ENCODE measurements around the gene MICAL3. TPM values are rescaled to one million over a fixed set of nuclear protein-coding genes. Genes with fewer than 3 reads are reported as not detected.
A peak's percentile ranks its signal among the peaks of the same experiment; 100 is the strongest.

MICAL3 gene
- total and polyA plus RNA-seq, 9 of the 15 experiments (the other 6 are each of a cell fraction or from before 2014, with no cell fraction given) = 0.53 to 32.1 (median 12.3) TPM

GRCh38 chr22:17786435-17787161 lies 237.8 kb downstream of the MICAL3 start (continued):
- TF ChIP-seq E2F1 (CRISPR knock-in tag; IDR thresholded peaks at IDR 0.05) (0 out of 2 replicates have a peak, but pooled peaks have one; percentile 10), RBM25 (IDR thresholded peaks at IDR 0.05; ENCODE audit: low read depth, low read length, severe bottlenecking) (no peak), XRCC3 (IDR thresholded peaks at IDR 0.05) (no peak), ZBTB1 (CRISPR knock-in tag; IDR thresholded peaks at IDR 0.05; ENCODE audit: borderline replicate concordance, low read depth) (0 out of 2 replicates have a peak, but pooled peaks have one; percentile 57), PHB (CRISPR knock-in tag; IDR thresholded peaks at IDR 0.05) (no peak), BCL6 (CRISPR knock-in tag; IDR thresholded peaks at IDR 0.05) (no peak), HMG20A (CRISPR knock-in tag; conservative IDR thresholded peaks at IDR 0.05) (no peak), HSF4 (CRISPR knock-in tag; IDR thresholded peaks at IDR 0.05; ENCODE audit: borderline replicate concordance) (no peak), ZNF431 (CRISPR knock-in tag; IDR thresholded peaks at IDR 0.05) (peak; percentile 83), SLC30A9 (CRISPR knock-in tag; IDR thresholded peaks at IDR 0.05) (no peak), MTA1 (IDR thresholded peaks at IDR 0.05; ENCODE audit: borderline replicate concordance) (no peak), SMAD4 (CRISPR knock-in tag; conservative IDR thresholded peaks at IDR 0.05) (peak; percentile 81), IRF1 (CRISPR knock-in tag; IDR thresholded peaks at IDR 0.05; ENCODE audit: borderline replicate concordance) (no peak), NRF1 (conservative IDR thresholded peaks at IDR 0.05 in 1 of 2, IDR thresholded peaks at IDR 0.05 in 1 of 2) (peak; percentile 34 to 39; a peak in 3 of 4 replicates), LARP7 (IDR thresholded peaks at IDR 0.05) (no peak), HIVEP1 (CRISPR knock-in tag; IDR thresholded peaks at IDR 0.05) (no peak), CREB3 (tag; conservative IDR thresholded peaks at IDR 0.05; ENCODE audit: low read depth) (0 out of 2 replicates have a peak, but pooled peaks have one; percentile 28), HNRNPLL (IDR thresholded peaks at IDR 0.05; ENCODE audit: low read depth, low read length, poor library complexity, severe bottlenecking) (no peak), ZNF197 (CRISPR knock-in tag; IDR thresholded peaks at IDR 0.05; ENCODE audit: low read depth) (no peak), ZNF699 (CRISPR knock-in tag; IDR thresholded peaks at IDR 0.05; ENCODE audit: insufficient replicate concordance) (no peak), TEAD4 (IDR thresholded peaks at IDR 0.05; ENCODE audit: low read length) (peak; percentile 67), TEAD4 (CRISPR knock-in tag; IDR thresholded peaks at IDR 0.05; ENCODE audit: borderline replicate concordance) (no peak), ZBTB43 (CRISPR knock-in tag; IDR thresholded peaks at IDR 0.05) (no peak), ARID1B (IDR thresholded peaks at IDR 0.05) (peak; percentile 92)

Measured in K562 (cell line).